HEK293 (cell line): Measurements from ENCODE around the gene KDM3B.

Source experiments
- CTCF ChIA-PET: fragments of 350-600 bp; formaldehyde crosslinking; extraction: SDS; loops from one replicate; lab custom pipeline; 2021; ENCODE audit warnings: antibody characterized with exemption; lab: Yijun Ruan, JAX
- POLR2A ChIA-PET: fragments of 300-600 bp; formaldehyde crosslinking; extraction: SDS; loops from one replicate; lab custom pipeline; 2020; ENCODE audit warnings: antibody characterized with exemption, inconsistent platforms; lab: Yijun Ruan, JAX
- H3K27ac ChIP-seq: fragments of 200-500 bp; sonication (Bioruptor generic); 2 replicates; pipeline ENCODE4 v1.5.1; 2014; ENCODE audit warnings: low read depth, low read length, control low read depth, inconsistent platforms; ENCODE audit errors: extremely low read depth
- H3K36me3 ChIP-seq, 2 experiments: fragments of 200-500 bp in 1 of 2; sonication (Bioruptor generic) in 1 of 2; 1 replicate in 1 of 2; 2 replicates in 1 of 2; pipeline ENCODE4 v1.5.1; 2014 to 2017; ENCODE audit warnings: inconsistent platforms in 2 of 2, low read length in 2 of 2; ENCODE audit not compliant: control insufficient read depth in 2 of 2, insufficient read depth in 1 of 2
- H3K4me1 ChIP-seq: fragments of 200-500 bp; sonication (Bioruptor generic); 2 replicates; pipeline ENCODE4 v1.5.1; 2014; ENCODE audit warnings: mild to moderate bottlenecking, low read length, inconsistent platforms; ENCODE audit not compliant: control insufficient read depth, insufficient read depth
- H3K4me3 ChIP-seq: 2 replicates; pipeline ENCODE4 v1.5.1; 2011; ENCODE audit warnings: low read depth, mild to moderate bottlenecking, control low read depth, low read length, moderate library complexity
- H3K9me3 ChIP-seq: fragments of 200-500 bp; sonication (Bioruptor generic); 2 replicates; pipeline ENCODE4 v1.5.1; 2014; ENCODE audit warnings: low read depth, low read length, inconsistent platforms; ENCODE audit not compliant: control insufficient read depth, insufficient read depth
- AEBP2 ChIP-seq: fragments of 450-650 bp; formaldehyde crosslinking; IDR thresholded peaks from 2 replicates; pipeline ENCODE4 v1.5.1; 2016; ENCODE audit warnings: missing biosample characterization, missing genetic modification characterization, borderline replicate concordance
- GLI2 ChIP-seq: fragments of 450-650 bp; formaldehyde crosslinking; IDR thresholded peaks from 2 replicates; pipeline ENCODE4; 2017; ENCODE audit warnings: missing biosample characterization, missing genetic modification characterization, low read depth, borderline replicate concordance
- REST ChIP-seq: fragments of 450-650 bp; formaldehyde crosslinking; IDR thresholded peaks from 2 replicates; pipeline ENCODE4 v1.5.1; 2016; ENCODE audit warnings: missing biosample characterization, missing genetic modification characterization
- SALL2 ChIP-seq: fragments of 450-650 bp; formaldehyde crosslinking; IDR thresholded peaks from 2 replicates; pipeline ENCODE4 v1.5.0; 2017; ENCODE audit warnings: missing biosample characterization, mild to moderate bottlenecking, missing genetic modification characterization, borderline replicate concordance
- TRIM28 ChIP-seq: IDR thresholded peaks from 2 replicates; pipeline ENCODE4 v1.6.1; 2011; ENCODE audit warnings: low read length, control low read depth, borderline replicate concordance
- ZBTB49 ChIP-seq: fragments of 450-650 bp; formaldehyde crosslinking; IDR thresholded peaks from 2 replicates; pipeline ENCODE4 v1.5.1; 2016; ENCODE audit warnings: missing biosample characterization, missing genetic modification characterization, low read depth
- ZBTB7A ChIP-seq: fragments of 450-650 bp; formaldehyde crosslinking; IDR thresholded peaks from 2 replicates; pipeline ENCODE4 v1.5.1; 2016; ENCODE audit warnings: low read depth, missing biosample characterization, missing genetic modification characterization
- ZNF112 ChIP-seq: fragments of 450-650 bp; formaldehyde crosslinking; IDR thresholded peaks from 2 replicates; pipeline ENCODE4 v1.5.0; 2017; ENCODE audit warnings: missing biosample characterization, missing genetic modification characterization
- ZNF362 ChIP-seq: fragments of 450-650 bp; formaldehyde crosslinking; IDR thresholded peaks from 2 replicates; pipeline ENCODE4 v1.5.1; 2016; ENCODE audit warnings: missing biosample characterization, missing genetic modification characterization
- ZNF416 ChIP-seq: fragments of 450-650 bp; formaldehyde crosslinking; IDR thresholded peaks from 2 replicates; pipeline ENCODE4 v1.5.1; 2016; ENCODE audit warnings: missing biosample characterization, missing genetic modification characterization
- ZNF488 ChIP-seq: fragments of 450-650 bp; formaldehyde crosslinking; IDR thresholded peaks from 2 replicates; pipeline ENCODE4 v1.5.1; 2016; ENCODE audit warnings: missing biosample characterization, missing genetic modification characterization
- ZXDB ChIP-seq: fragments of 450-650 bp; formaldehyde crosslinking; IDR thresholded peaks from 2 replicates; pipeline ENCODE4 v1.5.1; 2016; ENCODE audit warnings: missing biosample characterization, missing genetic modification characterization
- TF ChIP-seq, protein P1 (sequence below): fragments of 450-650 bp; formaldehyde crosslinking; IDR thresholded peaks from 2 replicates; pipeline ENCODE4 v1.5.1; 2016; ENCODE audit warnings: missing biosample characterization, missing genetic modification characterization
- TF ChIP-seq, protein P2 (sequence below): fragments of 450-650 bp; formaldehyde crosslinking; IDR thresholded peaks from 2 replicates; pipeline ENCODE4 v1.5.1; 2016; ENCODE audit warnings: missing biosample characterization, missing genetic modification characterization, borderline replicate concordance
- TF ChIP-seq, protein P3 (sequence below): fragments of 450-650 bp; formaldehyde crosslinking; IDR thresholded peaks from 2 replicates; pipeline ENCODE4 v1.5.1; 2016; ENCODE audit warnings: missing biosample characterization, missing genetic modification characterization

The KDM3B gene

GRCh38 chr5:138382347-138382746 is 29.9 kb downstream of the KDM3B start:
- Histone ChIP-seq H3K4me1 (no peaks in the 10 kb centered on the region), H3K36me3 (peaks cover 64 to 79% of the 10 kb centered on the region in 2 experiments), H3K4me3 (no peak overlapping the region), H3K27ac (no peak overlapping the region), H3K9me3 (no peaks in the 10 kb centered on the region)
- ChIA-PET POLR2A (no interaction called here), CTCF (interaction anchor here (0.6 to 2.5 kb wide), 4 partner anchors 29 to 1936 kb away, joined by 3 to 11 read pairs (median 5); partner anchors contain the start of gene KDM3B)
- no peak for TF ChIP-seq GLI2
- TF ChIP-seq ZNF488 (tag by site-specific recombination), result no peak
- no peak for TF ChIP-seq ZNF112

DNA sequence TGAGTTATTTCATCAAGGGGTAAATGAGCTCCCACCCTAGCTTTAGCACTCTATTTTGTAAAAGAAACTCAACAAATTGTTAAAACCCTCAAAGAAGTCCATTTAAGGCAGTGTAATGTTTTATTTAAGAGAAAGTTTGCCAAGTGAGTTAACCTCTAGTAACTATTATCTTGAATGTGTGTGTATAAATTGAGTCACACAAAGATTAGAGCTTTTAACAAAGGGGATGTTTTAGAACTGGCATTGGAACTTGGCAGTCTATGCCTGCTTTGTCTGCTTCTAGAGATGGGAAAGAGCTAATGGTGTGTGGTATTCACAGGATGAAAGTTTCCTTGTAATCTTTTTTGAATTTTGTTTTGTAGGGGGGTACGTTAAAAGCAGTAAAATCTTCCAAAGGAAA is 33.2 kb downstream of the KDM3B start:
- Histone ChIP-seq H3K36me3 (peaks cover 38 to 65% of the 10 kb centered on the region in 2 experiments), H3K4me3 (no peak overlapping the region), H3K9me3 (no peaks in the 10 kb centered on the region), H3K4me1 (no peaks in the 10 kb centered on the region), H3K27ac (no peak overlapping the region)
- POLR2A ChIA-PET, result no interaction called here
- CTCF ChIA-PET, result interaction anchor here (0.7 to 1.2 kb wide), 4 partner anchors 10 to 65 kb away, joined by 3 to 5 read pairs (median 4); partner anchors contain the start of gene KDM3B
- TF ChIP-seq ZBTB7A (tag by site-specific recombination) (no peak), AEBP2 (tag by site-specific recombination) (no peak), ZNF362 (no peak), ZNF416 (no peak), SALL2 (tag by site-specific recombination) (no peak), ZBTB49 (tag by site-specific recombination) (no peak), TRIM28 (no peak), REST (tag by site-specific recombination) (no peak), ZXDB (tag by site-specific recombination) (no peak)
- TF ChIP-seq, protein P1, sequence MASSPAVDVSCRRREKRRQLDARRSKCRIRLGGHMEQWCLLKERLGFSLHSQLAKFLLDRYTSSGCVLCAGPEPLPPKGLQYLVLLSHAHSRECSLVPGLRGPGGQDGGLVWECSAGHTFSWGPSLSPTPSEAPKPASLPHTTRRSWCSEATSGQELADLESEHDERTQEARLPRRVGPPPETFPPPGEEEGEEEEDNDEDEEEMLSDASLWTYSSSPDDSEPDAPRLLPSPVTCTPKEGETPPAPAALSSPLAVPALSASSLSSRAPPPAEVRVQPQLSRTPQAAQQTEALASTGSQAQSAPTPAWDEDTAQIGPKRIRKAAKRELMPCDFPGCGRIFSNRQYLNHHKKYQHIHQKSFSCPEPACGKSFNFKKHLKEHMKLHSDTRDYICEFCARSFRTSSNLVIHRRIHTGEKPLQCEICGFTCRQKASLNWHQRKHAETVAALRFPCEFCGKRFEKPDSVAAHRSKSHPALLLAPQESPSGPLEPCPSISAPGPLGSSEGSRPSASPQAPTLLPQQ (tag by site-specific recombination), result no peak
- TF ChIP-seq, protein P2, sequence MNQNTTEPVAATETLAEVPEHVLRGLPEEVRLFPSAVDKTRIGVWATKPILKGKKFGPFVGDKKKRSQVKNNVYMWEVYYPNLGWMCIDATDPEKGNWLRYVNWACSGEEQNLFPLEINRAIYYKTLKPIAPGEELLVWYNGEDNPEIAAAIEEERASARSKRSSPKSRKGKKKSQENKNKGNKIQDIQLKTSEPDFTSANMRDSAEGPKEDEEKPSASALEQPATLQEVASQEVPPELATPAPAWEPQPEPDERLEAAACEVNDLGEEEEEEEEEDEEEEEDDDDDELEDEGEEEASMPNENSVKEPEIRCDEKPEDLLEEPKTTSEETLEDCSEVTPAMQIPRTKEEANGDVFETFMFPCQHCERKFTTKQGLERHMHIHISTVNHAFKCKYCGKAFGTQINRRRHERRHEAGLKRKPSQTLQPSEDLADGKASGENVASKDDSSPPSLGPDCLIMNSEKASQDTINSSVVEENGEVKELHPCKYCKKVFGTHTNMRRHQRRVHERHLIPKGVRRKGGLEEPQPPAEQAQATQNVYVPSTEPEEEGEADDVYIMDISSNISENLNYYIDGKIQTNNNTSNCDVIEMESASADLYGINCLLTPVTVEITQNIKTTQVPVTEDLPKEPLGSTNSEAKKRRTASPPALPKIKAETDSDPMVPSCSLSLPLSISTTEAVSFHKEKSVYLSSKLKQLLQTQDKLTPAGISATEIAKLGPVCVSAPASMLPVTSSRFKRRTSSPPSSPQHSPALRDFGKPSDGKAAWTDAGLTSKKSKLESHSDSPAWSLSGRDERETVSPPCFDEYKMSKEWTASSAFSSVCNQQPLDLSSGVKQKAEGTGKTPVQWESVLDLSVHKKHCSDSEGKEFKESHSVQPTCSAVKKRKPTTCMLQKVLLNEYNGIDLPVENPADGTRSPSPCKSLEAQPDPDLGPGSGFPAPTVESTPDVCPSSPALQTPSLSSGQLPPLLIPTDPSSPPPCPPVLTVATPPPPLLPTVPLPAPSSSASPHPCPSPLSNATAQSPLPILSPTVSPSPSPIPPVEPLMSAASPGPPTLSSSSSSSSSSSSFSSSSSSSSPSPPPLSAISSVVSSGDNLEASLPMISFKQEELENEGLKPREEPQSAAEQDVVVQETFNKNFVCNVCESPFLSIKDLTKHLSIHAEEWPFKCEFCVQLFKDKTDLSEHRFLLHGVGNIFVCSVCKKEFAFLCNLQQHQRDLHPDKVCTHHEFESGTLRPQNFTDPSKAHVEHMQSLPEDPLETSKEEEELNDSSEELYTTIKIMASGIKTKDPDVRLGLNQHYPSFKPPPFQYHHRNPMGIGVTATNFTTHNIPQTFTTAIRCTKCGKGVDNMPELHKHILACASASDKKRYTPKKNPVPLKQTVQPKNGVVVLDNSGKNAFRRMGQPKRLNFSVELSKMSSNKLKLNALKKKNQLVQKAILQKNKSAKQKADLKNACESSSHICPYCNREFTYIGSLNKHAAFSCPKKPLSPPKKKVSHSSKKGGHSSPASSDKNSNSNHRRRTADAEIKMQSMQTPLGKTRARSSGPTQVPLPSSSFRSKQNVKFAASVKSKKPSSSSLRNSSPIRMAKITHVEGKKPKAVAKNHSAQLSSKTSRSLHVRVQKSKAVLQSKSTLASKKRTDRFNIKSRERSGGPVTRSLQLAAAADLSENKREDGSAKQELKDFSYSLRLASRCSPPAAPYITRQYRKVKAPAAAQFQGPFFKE, result no peak
- TF ChIP-seq, protein P3, sequence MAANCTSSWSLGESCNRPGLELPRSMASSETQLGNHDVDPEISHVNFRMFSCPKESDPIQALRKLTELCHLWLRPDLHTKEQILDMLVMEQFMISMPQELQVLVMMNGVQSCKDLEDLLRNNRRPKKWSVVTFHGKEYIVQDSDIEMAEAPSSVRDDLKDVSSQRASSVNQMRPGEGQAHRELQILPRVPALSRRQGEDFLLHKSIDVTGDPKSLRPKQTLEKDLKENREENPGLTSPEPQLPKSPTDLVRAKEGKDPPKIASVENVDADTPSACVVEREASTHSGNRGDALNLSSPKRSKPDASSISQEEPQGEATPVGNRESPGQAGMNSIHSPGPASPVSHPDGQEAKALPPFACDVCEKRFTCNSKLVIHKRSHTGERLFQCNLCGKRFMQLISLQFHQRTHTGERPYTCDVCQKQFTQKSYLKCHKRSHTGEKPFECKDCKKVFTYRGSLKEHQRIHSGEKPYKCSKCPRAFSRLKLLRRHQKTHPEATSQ (tag by site-specific recombination), result no peak
